K562 (cell line): Measurements from ENCODE around the gene SH2D4B.

Experiments
- CREM ChIP-seq: IDR thresholded peaks from 2 replicates; pipeline ENCODE4 v1.6.1; 2014; ENCODE audit warnings: antibody characterized with exemption, low read depth
- FOXK1 ChIP-seq: sonication (generic); formaldehyde crosslinking; IDR thresholded peaks from 2 replicates; pipeline ENCODE4 v1.8.0; 2022; ENCODE audit warnings: missing genetic modification reagents, mild to moderate bottlenecking, borderline replicate concordance
- KAT2B ChIP-seq: IDR thresholded peaks from one replicate; pipeline ENCODE4 v1.6.1; 2012; ENCODE audit warnings: low read depth, mild to moderate bottlenecking, control low read depth, inconsistent platforms, low read length, moderate library complexity
- KLF16 ChIP-seq: IDR thresholded peaks from 2 replicates; pipeline ENCODE4 v1.6.1; 2016; ENCODE audit warnings: antibody characterized with exemption
- MXI1 ChIP-seq: IDR thresholded peaks from 2 replicates; pipeline ENCODE4 v1.6.1; 2011; ENCODE audit warnings: low read depth, mild to moderate bottlenecking, improper control_type of control experiment, low read length
- NRF1 ChIP-seq, 2 experiments: fragments of 450-650 bp; IDR thresholded peaks in 1 of 2; conservative IDR thresholded peaks in 1 of 2; 2 replicates each; pipeline ENCODE4 v1.6.1; 2014; ENCODE audit warnings: mild to moderate bottlenecking in 2 of 2
- POLR2AphosphoS5 ChIP-seq: IDR thresholded peaks from 2 replicates; pipeline ENCODE4 v1.6.1; 2011; ENCODE audit warnings: mild to moderate bottlenecking, low read depth, low read length, moderate library complexity; ENCODE audit not compliant: control insufficient read depth, insufficient read depth
- TF ChIP-seq, protein P1 (sequence below), 3 experiments: IDR thresholded peaks in 2 of 3; conservative IDR thresholded peaks in 1 of 3; 2 replicates each; pipeline ENCODE4 v1.5.1; 2011 to 2012; ENCODE audit warnings: low read length in 3 of 3, mild to moderate bottlenecking in 3 of 3, control low read depth in 2 of 3, improper control_type of control experiment in 1 of 3, inconsistent platforms in 1 of 3, low read depth in 1 of 3, mixed read lengths in 1 of 3, moderate library complexity in 1 of 3; ENCODE audit not compliant: insufficient read depth in 2 of 3
- TF ChIP-seq, protein P2 (sequence below), 2 experiments: fragments of 450-650 bp in 1 of 2; sonication (generic) in 1 of 2; formaldehyde crosslinking in 1 of 2; IDR thresholded peaks in 1 of 2; conservative IDR thresholded peaks in 1 of 2; 2 replicates each; pipeline versions ENCODE4 v1.6.1 to v1.8.1; 2016 to 2023; ENCODE audit warnings: mild to moderate bottlenecking in 2 of 2, moderate library complexity in 2 of 2, inconsistent platforms in 1 of 2, missing genetic modification reagents in 1 of 2
- TF ChIP-seq, protein P3 (sequence below): fragments of 250-450 bp; sonication (Bioruptor Pico); IDR thresholded peaks from 2 replicates; pipeline ENCODE4 v1.8.0; 2022; ENCODE audit warnings: moderate library complexity, mild to moderate bottlenecking, inconsistent platforms

DNA sequence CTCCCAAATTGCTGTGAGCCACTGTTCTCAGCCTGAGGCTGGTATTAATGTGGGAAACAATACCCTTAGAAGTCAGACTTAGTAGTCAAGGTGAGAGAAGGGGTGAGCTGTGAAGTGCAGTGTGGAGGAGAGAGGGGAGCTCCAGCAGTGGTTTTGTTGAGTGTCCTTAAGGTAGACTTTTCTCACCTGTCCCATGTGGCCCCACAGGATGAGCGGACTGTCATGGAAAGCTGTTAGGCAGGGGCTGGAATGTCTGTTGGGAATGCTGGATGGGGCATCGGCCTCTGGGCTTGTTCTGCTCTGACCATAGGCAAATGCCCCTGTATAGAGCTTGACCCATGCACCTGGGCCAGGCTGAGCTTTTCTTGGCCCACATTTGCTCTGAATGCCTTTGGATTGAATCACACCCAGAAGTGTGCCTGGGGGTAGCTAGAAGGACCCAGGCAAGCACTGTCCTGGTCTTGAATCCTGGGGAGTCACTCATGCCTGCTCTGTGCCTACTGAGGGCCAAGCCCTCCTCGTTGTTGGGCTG, 36.3 kb upstream of the SH2D4B start:
- TF ChIP-seq, protein P1, sequence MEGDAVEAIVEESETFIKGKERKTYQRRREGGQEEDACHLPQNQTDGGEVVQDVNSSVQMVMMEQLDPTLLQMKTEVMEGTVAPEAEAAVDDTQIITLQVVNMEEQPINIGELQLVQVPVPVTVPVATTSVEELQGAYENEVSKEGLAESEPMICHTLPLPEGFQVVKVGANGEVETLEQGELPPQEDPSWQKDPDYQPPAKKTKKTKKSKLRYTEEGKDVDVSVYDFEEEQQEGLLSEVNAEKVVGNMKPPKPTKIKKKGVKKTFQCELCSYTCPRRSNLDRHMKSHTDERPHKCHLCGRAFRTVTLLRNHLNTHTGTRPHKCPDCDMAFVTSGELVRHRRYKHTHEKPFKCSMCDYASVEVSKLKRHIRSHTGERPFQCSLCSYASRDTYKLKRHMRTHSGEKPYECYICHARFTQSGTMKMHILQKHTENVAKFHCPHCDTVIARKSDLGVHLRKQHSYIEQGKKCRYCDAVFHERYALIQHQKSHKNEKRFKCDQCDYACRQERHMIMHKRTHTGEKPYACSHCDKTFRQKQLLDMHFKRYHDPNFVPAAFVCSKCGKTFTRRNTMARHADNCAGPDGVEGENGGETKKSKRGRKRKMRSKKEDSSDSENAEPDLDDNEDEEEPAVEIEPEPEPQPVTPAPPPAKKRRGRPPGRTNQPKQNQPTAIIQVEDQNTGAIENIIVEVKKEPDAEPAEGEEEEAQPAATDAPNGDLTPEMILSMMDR (IDR thresholded peaks at IDR 0.05 in 2 of 3, conservative IDR thresholded peaks at IDR 0.05 in 1 of 3; ENCODE audit: insufficient read depth in 2 of 3, low read depth in 1 of 3, low read length in 3 of 3): no peak
- TF ChIP-seq NRF1 (conservative IDR thresholded peaks at IDR 0.05 in 1 of 2, IDR thresholded peaks at IDR 0.05 in 1 of 2) (no peak), MXI1 (no peak), CREM (no peak), POLR2AphosphoS5 (no peak), KLF16 (no peak), KAT2B (no peak), FOXK1 (CRISPR knock-in tag) (no peak)
- TF ChIP-seq, protein P2, sequence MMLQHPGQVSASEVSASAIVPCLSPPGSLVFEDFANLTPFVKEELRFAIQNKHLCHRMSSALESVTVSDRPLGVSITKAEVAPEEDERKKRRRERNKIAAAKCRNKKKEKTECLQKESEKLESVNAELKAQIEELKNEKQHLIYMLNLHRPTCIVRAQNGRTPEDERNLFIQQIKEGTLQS (IDR thresholded peaks at IDR 0.05): no peak
- TF ChIP-seq, protein P2 (CRISPR knock-in tag; conservative IDR thresholded peaks at IDR 0.05): no peak
- TF ChIP-seq, protein P3, sequence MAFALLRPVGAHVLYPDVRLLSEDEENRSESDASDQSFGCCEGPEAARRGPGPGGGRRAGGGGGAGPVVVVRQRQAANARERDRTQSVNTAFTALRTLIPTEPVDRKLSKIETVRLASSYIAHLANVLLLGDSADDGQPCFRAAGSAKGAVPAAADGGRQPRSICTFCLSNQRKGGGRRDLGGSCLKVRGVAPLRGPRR (CRISPR knock-in tag): no peak
